Measurements from ENCODE around the gene RYR1. TPM values are rescaled to one million over a fixed set of nuclear protein-coding genes. Genes with fewer than 3 reads are reported as not detected.

Gene RYR1
- total and polyA plus RNA-seq, 10 of the 15 experiments (the other 5 are each of a cell fraction or from before 2014, with no cell fraction given): under 0.01 to 0.32 (median 0.07) TPM; not detected in 1

DNA sequence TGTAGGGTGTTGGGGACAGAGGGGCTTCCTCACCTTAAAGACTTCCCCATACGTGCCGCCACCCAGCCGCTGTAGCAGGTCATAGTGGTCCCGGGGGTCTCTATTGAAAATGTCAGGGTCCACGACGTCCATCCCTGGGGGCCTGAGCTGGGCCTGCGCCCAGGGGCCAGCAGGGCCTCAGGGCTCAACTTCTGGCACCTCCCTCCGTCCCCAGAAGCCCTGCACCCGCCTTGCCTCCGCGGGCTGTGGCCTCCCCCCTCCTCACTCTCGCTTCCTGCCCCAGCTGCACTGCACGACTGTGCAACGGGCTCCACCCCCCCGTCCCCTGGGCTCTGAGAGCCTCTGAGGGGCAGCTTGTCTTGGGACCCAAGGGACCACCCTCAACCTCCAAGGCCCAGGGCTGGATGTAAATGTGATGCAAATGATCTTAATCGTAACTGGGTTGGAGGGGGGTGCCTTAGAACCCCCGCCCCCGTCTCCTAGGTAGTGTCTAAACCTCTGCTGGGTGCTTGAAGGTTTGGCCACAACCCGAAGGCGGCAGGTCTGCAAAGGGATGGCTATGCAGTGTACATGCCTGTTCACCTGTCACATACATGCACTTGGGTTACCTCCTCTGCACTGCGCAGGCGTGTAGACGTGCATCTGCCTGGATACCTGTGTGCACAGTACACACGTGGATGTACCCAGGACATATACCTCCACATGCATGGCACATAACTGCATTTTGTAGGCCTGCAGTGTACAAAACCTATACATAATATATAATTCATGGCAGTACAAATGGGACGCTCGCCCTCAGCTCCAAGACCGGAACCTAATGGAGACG lies 184.5 kb downstream of the RYR1 start, which contains the start of gene MAP4K1 (continued):
- TF ChIP-seq POLR2AphosphoS2 (IDR thresholded peaks at IDR 0.05; ENCODE audit: low read depth, low read length) (no peak), HDAC6 (IDR thresholded peaks at IDR 0.05; ENCODE audit: unreplicated experiment) (no peak), CTCF (IDR thresholded peaks at IDR 0.05 in 2 of 3, conservative IDR thresholded peaks at IDR 0.05 in 1 of 3; ENCODE audit: control insufficient read depth in 2 of 3, extremely low read depth in 1 of 3, insufficient read depth in 1 of 3, low read depth in 3 of 3, low read length in 3 of 3) (no peak), NFXL1 (IDR thresholded peaks at IDR 0.05; ENCODE audit: borderline replicate concordance) (no peak), NKRF (conservative IDR thresholded peaks at IDR 0.05) (0 out of 2 replicates have a peak, but pooled peaks have one; percentile 20), MAX (IDR thresholded peaks at IDR 0.05; ENCODE audit: low read depth, low read length) (no peak; the same call in 1 of the 2 replicates), ZBTB40 (IDR thresholded peaks at IDR 0.05; ENCODE audit: borderline replicate concordance) (no peak), CHD2 (IDR thresholded peaks at IDR 0.05; ENCODE audit: borderline replicate concordance, low read depth, low read length) (peak; percentile 86), CBFB (IDR thresholded peaks at IDR 0.05; ENCODE audit: low read depth) (peak; percentile 52; the same call in 1 of the 2 replicates), EP300 (IDR thresholded peaks at IDR 0.05; ENCODE audit: borderline replicate concordance in 1 of 2, control insufficient read depth in 1 of 2, low read depth in 2 of 2, low read length in 2 of 2) (peak; percentile 10 to 57; a peak in 1 of 4 replicates), USF1 (IDR thresholded peaks at IDR 0.05; ENCODE audit: borderline replicate concordance, extremely low read length, insufficient read depth, low read depth, low read length) (no peak), ELK1 (IDR thresholded peaks at IDR 0.05; ENCODE audit: low read depth, low read length) (0 out of 2 replicates have a peak, but pooled peaks have one; percentile 38), PBX3 (IDR thresholded peaks at IDR 0.05; ENCODE audit: insufficient replicate concordance, low read depth, low read length) (no peak), MEF2B (IDR thresholded peaks at IDR 0.05; ENCODE audit: partially characterized antibody, poor library complexity, severe bottlenecking) (peak; percentile 99)
